GM12801 (cell line): Measurements from ENCODE around the gene RASL11B.

Experiments
- TF ChIP-seq, protein P1 (sequence below): IDR thresholded peaks from one replicate; pipeline ENCODE4 v1.5.1; 2011; ENCODE audit warnings: control low read depth; ENCODE audit not compliant: insufficient read length; ENCODE audit errors: extremely low read depth

Gene RASL11B

DNA sequence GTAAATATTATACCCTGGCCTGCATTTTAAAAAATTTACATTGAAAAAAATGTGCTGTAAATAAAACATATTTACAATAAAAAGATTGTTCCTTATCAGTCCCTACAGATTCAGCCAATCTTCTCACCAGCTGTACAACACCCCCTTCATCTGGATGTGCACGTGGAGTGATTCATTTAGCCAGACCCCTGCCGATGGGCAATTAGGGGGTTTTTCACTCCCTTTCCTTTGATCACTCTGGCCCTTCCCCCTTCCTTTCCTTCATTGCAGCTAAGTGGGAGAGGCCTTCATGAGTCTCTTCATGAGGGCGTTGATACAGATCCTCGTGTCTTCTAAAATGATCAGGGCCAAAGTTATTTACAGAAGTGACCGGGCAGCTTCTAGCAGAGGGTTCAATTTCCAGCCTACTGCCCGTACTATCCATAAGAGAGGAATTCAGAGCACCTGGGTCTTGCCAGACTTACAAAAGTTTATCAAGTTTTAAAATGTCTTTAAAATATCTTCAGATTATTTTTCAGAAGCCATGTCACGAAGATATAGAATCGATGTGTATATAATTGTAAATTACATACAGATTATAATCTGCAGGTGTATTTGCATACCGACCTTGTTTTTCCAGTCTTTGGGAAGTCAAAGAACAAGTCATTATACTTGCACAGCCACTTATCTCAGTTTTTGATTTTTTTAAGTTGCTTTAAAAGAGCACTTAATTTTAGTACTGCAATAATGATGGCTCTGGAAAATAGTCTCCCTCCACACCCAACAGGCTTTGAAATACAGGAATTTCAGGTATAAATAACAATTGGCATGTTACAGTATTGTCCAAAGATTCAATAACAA lies 21.4 kb upstream of the RASL11B start:
- TF ChIP-seq, protein P1, sequence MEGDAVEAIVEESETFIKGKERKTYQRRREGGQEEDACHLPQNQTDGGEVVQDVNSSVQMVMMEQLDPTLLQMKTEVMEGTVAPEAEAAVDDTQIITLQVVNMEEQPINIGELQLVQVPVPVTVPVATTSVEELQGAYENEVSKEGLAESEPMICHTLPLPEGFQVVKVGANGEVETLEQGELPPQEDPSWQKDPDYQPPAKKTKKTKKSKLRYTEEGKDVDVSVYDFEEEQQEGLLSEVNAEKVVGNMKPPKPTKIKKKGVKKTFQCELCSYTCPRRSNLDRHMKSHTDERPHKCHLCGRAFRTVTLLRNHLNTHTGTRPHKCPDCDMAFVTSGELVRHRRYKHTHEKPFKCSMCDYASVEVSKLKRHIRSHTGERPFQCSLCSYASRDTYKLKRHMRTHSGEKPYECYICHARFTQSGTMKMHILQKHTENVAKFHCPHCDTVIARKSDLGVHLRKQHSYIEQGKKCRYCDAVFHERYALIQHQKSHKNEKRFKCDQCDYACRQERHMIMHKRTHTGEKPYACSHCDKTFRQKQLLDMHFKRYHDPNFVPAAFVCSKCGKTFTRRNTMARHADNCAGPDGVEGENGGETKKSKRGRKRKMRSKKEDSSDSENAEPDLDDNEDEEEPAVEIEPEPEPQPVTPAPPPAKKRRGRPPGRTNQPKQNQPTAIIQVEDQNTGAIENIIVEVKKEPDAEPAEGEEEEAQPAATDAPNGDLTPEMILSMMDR, result no peak

DNA sequence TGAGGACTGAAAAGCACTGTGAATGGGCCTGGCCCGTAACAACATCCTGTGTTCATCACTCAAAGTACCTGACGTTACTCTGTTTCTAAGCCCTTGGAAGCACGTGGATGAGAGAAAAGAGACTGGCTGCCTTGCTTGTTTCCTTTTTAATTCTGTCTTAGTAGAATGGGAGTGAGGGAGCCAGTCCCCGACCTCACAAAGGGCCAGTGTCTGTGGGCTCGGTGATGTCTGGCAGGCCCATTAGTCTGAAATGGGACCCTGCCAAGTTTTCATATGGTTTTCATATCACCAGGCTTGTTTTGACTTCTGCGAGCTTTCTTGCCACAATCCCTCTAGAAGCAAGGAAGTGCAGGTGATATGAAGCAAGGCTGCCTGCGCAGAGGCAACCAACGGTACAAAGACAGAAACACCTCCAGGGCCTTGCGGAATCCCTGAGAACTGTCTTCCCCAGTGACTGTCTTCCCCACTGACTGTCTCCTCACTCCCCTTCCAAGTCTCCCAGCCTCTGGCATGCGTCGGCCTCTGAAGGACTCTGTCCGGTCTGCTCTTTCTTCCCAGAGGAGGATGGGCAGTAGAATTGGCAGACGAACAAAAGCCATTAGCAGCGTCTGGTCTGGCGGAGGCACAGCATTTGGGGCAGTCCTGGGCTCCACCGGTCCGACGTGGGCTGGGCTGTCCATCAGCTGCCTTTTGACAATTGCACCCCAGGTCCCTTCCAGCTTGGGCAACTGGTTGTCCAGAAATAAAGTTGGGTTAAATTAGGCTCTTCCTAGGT lies 20.2 kb upstream of the RASL11B start:
- TF ChIP-seq, protein P1, result no peak

DNA sequence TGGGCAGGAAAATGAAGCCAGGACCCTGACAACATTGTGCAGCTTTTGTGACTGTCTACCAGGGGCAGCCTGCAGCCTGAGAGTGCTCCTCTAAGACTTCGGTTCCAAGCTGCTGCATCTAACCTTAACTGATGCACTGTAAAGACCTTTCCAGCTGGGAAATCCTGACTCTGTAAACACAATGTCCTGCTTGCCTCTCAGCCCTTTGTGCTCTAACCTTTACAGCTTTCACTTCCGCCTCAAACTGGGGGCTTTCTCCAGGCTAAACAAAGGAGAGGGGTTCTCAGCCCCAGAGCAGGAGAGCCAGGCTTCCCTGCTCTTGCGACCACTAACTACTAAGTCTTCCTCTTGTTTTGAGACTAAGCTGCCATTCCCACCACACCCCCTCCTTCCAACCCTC lies 19.3 kb upstream of the RASL11B start:
- TF ChIP-seq, protein P1, result no peak

DNA sequence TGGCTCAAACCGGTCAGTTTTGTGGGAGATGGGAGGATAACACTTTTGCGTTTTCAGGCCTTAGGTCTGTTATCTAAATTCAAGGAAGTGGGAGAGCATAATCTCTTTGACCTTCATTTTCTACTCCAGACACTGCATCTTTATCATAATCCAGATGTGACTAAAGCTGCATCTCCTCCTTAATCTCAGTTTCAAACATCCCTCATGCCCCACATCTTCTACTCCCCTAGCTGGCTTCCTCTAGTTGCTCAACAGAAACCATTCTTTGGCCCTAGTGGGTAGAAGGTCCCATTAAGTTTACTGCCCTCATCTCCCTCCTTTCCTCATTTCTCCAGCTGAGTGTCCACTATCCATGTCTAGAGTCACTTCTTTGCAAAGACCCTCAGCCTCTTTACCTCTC lies 18.8 kb upstream of the RASL11B start:
- TF ChIP-seq, protein P1, result no peak

DNA sequence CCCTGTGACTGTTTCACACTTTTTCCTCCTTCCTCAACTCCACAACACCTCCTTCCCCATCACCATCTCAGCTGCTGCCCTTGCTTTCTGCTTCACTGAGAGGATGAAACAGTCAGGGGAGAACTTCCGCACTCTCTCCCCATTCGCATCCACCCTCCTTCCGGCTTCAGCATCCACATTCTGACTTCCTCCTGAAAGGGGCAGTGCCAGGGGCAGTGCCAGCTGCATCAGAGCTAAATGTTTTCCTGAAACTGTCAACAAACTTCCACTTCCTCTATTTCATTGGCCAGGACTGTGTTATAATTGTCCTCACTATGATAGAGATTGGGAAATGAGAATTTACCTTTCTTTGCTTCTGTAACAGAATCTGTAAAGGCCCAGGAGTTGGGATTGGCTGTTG lies 18.2 kb upstream of the RASL11B start:
- TF ChIP-seq, protein P1, result no peak

DNA sequence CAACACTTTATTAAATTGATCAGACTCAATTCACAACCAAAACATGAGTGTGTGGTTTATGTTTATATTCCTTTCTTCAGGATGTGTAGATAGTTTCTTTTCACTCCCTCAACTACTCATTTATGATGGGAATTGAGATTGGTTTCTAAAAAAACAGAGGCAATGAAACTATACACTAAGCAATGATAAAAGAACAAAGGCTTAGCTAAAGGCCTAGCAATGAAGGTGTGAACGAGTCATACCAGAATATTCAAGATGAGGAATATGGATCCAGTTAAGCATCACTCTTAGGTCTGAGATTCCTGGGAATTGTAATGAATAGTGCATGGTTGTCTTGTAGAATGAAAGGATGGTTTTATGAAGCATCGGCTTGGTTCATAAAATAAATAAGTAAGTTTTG lies 17.5 kb upstream of the RASL11B start:
- TF ChIP-seq, protein P1, result no peak

DNA sequence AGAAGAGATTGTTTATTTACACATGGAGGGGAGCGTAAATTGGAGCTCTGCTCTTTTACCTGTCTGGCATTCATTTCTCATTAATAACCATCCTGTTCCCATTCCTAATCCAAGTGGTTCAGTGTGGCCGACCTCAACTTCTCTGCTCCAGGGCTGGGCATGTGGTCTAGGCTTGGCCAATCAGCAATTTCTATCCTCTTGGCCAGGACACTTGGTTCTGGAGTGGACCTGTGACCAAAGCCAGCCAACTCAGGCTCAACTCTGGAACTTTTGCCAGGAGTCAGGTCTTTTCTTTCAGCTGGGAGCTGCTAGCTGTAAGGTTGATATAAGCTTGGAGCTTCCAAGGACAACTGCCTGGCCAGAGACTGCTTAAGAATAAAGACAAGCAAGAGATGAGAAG lies 15.6 kb upstream of the RASL11B start:
- TF ChIP-seq, protein P1, result no peak
